Stimulated activated CD4-positive, alpha-beta T cell treated with anti-CD3 and anti-CD28 coated beads, Interleukin-15, amount 100 ng/mL, for 48 hours (primary cell): ENCODE data around the gene CD38.
A peak's percentile ranks its signal among the peaks of the same experiment; 100 is the strongest.
"Not testable (repeated sequence)": the region's sequence is repeated elsewhere in the genome, so short reads cannot be mapped to it uniquely, and the experiment has no call there.

ENCODE experiments used
- DNase-seq, 2 donors: peaks; one replicate each; pipeline ENCODE4 v3.0.0-alpha.2; 2020; ENCODE audit warnings: low read depth in 2 of 2

Gene CD38

GRCh38 chr4:15799141-15799540 lies 21.0 kb downstream of the CD38 start:
- DNase-seq: no peak

GRCh38 chr4:15799701-15800100 lies 21.6 kb downstream of the CD38 start:
- no peak for DNase-seq

- DNase-seq: not testable (repeated sequence)
Measured at GRCh38 chr4:15802497-15802896, 24.4 kb downstream of the CD38 start.

GRCh38 chr4:15805583-15806517 lies 27.7 kb downstream of the CD38 start:
- DNase-seq: peak in 1 of 2 donors; percentile 15

- no peak for DNase-seq
Measured at GRCh38 chr4:15809058-15809457, 30.9 kb downstream of the CD38 start.

GRCh38 chr4:15809466-15809865 lies 31.3 kb downstream of the CD38 start:
- no peak for DNase-seq

- DNase-seq: no peak
Measured at GRCh38 chr4:15811703-15812337, 33.7 kb downstream of the CD38 start.

GRCh38 chr4:15832523-15833451 lies 54.7 kb downstream of the CD38 start:
- DNase-seq: no peak

GRCh38 chr4:15833801-15834200 lies 55.7 kb downstream of the CD38 start:
- DNase-seq: no peak

GRCh38 chr4:15836362-15836761 lies 58.2 kb downstream of the CD38 start:
- DNase-seq: no peak

GRCh38 chr4:15837591-15837990 lies 59.5 kb downstream of the CD38 start:
- no peak for DNase-seq

GRCh38 chr4:15841194-15841730 lies 63.1 kb downstream of the CD38 start:
- not testable (repeated sequence) for DNase-seq

GRCh38 chr4:15847746-15848145 lies 69.6 kb downstream of the CD38 start:
- no peak for DNase-seq

- no peak for DNase-seq
Measured at GRCh38 chr4:15848191-15848842, 70.2 kb downstream of the CD38 start.

- no peak for DNase-seq
Measured at GRCh38 chr4:15851969-15852368, 73.8 kb downstream of the CD38 start.

GRCh38 chr4:15852524-15852923 lies 74.4 kb downstream of the CD38 start:
- DNase-seq: no peak

GRCh38 chr4:15853345-15853744 lies 75.2 kb downstream of the CD38 start:
- DNase-seq: no peak

- DNase-seq: no peak
Measured at GRCh38 chr4:15855804-15856475, 77.8 kb downstream of the CD38 start.

- DNase-seq: not testable (repeated sequence)
Measured at GRCh38 chr4:15861198-15861597, 83.1 kb downstream of the CD38 start.
